GM18517 (cell line): ENCODE measurements around the gene CIDEB.

ENCODE experiments used
- ATAC-seq: cut with Tn5 transposase; IDR thresholded peaks from one replicate; pipeline ENCODE4 v1.9.1; 2021; ENCODE audit warnings: mild to moderate bottlenecking, moderate library complexity; ENCODE audit not compliant: unreplicated experiment

The CIDEB gene

GRCh38 chr14:24256960-24257359 is 50.8 kb downstream of the CIDEB start:
- no peak for ATAC-seq

- no peak for ATAC-seq
These were observed 51.7 kb downstream of the CIDEB start for GRCh38 chr14:24255931-24256711.

GRCh38 chr14:24255438-24255837 is 52.3 kb downstream of the CIDEB start:
- ATAC-seq: no peak
